Cardiac fibroblast (primary cell): ENCODE results near the gene AMZ1.

Source experiments
- DNase-seq, 2 donors: peaks; one replicate each; pipeline versions ENCODE4 v3.0.0 to v3.0.0-alpha.2; 2010; ENCODE audit warnings: low read depth in 2 of 2
- H3K4me3 ChIP-seq, 2 donors: replicated peaks in 1 of 2; 1 replicate in 1 of 2; 2 replicates in 1 of 2; pipeline ENCODE4 v1.5.1; 2011; ENCODE audit warnings: low read depth in 2 of 2, low read length in 2 of 2, mild to moderate bottlenecking in 2 of 2, moderate library complexity in 1 of 2
- TF ChIP-seq, protein P1 (sequence below): IDR thresholded peaks from one replicate; pipeline ENCODE4 v1.5.1; 2011; ENCODE audit warnings: low read depth, mild to moderate bottlenecking, low read length, inconsistent platforms

Gene AMZ1

DNA sequence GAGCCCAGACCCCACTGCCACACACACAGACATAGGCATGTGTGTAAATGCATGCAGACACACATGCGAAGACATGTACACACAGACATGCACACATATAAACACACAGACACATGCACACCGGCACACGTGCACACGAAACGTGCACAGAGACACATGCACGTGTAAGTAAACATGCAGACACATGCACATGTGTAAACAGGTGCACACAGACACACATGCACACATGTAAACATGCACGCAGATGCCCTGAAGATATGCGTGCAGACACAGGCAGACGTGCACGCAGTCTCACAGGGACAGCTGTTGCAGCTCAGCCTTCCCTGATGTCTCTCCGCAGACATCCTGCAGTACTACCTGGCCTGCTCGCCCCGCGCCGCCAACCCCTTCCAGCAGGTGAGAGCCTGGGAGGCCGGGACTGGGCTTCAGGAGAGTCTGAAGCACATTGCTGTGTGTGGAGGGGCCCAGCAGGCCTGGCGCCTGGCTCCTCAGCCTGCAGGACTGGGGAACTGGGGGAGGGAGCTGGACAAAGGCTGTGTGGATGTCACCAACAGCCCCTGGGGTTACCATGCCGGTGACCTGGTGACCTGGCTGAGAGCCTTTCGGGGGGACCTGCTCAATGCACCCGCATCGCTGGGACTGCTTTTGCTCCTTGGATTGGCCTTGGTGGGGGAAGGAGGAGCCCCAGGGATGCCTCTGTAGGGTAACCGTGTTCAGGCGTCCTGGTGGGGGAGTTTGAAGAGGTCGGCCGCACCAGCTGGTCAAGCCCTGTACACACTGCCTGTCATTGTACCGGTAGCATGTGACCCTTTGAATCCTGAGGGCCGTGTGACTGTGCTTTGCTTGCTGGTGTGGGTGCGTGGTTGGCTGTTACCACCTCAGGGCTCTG lies 35.9 kb upstream of the AMZ1 start:
- TF ChIP-seq, protein P1, sequence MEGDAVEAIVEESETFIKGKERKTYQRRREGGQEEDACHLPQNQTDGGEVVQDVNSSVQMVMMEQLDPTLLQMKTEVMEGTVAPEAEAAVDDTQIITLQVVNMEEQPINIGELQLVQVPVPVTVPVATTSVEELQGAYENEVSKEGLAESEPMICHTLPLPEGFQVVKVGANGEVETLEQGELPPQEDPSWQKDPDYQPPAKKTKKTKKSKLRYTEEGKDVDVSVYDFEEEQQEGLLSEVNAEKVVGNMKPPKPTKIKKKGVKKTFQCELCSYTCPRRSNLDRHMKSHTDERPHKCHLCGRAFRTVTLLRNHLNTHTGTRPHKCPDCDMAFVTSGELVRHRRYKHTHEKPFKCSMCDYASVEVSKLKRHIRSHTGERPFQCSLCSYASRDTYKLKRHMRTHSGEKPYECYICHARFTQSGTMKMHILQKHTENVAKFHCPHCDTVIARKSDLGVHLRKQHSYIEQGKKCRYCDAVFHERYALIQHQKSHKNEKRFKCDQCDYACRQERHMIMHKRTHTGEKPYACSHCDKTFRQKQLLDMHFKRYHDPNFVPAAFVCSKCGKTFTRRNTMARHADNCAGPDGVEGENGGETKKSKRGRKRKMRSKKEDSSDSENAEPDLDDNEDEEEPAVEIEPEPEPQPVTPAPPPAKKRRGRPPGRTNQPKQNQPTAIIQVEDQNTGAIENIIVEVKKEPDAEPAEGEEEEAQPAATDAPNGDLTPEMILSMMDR: no peak
- DNase-seq: no peak
- no peak overlapping the region for H3K4me3 ChIP-seq

- TF ChIP-seq, protein P1: no peak
- no peak for DNase-seq
- H3K4me3 ChIP-seq: no peak overlapping the region
Measured at GRCh38 chr7:2652736-2653060, 35.3 kb upstream of the AMZ1 start.

DNA sequence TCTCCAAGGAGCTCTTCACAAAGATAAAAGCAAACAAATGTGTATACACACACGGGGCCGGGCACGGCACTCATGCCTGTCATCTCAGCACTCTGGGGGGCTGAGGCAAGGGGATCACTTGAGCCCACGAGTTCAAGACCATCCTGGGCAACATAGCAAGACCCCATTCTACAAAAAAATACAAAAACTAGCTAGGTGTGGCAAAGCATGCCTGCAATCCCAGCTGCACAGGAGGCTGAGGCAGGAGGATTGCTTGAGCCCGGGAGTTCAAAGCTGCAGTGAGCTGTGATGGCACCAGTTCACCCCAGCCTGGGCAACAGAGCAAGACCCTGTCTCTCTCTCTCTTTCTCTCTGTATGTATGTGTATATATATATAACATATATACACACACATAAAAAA lies 33.9 kb upstream of the AMZ1 start:
- H3K4me3 ChIP-seq: no peak overlapping the region
- no peak for DNase-seq
- TF ChIP-seq, protein P1: no peak

GRCh38 chr7:2655870-2656614 lies 32.0 kb upstream of the AMZ1 start:
- TF ChIP-seq, protein P1: no peak
- no peak overlapping the region for H3K4me3 ChIP-seq
- DNase-seq: no peak

- H3K4me3 ChIP-seq: no peak overlapping the region
- TF ChIP-seq, protein P1: no peak
Measured at GRCh38 chr7:2657208-2657607, 30.8 kb upstream of the AMZ1 start.

GRCh38 chr7:2657920-2658671 lies 29.9 kb upstream of the AMZ1 start:
- no peak for DNase-seq
- TF ChIP-seq, protein P1: no peak
- no peak overlapping the region for H3K4me3 ChIP-seq

More at GRCh38 chr7:2657208-2657607, 30.8 kb upstream of the AMZ1 start:
- DNase-seq: no peak
